ENCODE results near the gene ACBD6. TPM values are rescaled to one million over a fixed set of nuclear protein-coding genes. Genes with fewer than 3 reads are reported as not detected.

Gene ACBD6
- total and polyA plus RNA-seq, 2 experiments from 2014 or later, result 72.2 to 73.9 TPM

GRCh38 chr1:180282401-180283044 is 219.9 kb downstream of the ACBD6 start:
- DNase-seq (ENCODE audit: low read depth in 1 of 2, low spot score in 1 of 2), result no peak
- no peaks in the 10 kb centered on the region for H3K27me3 ChIP-seq
- no peak overlapping the region for H3K4me3 ChIP-seq
- no peaks in the 10 kb centered on the region for H3K36me3 ChIP-seq
- H3K27ac ChIP-seq, result no peak overlapping the region
- H3K9me3 ChIP-seq (ENCODE audit: low read depth), result no peaks in the 10 kb centered on the region
- no peak for TF ChIP-seq CTCF (IDR thresholded peaks at IDR 0.05; ENCODE audit: low read depth, low read length)
- H3K4me1 ChIP-seq (ENCODE audit: low read depth), result peaks cover 11% of the 10 kb centered on the region

- TF ChIP-seq CTCF (IDR thresholded peaks at IDR 0.05; ENCODE audit: low read depth, low read length), result no peak
- no peaks in the 10 kb centered on the region for H3K9me3 ChIP-seq (ENCODE audit: low read depth)
- no peak overlapping the region for H3K27ac ChIP-seq
- H3K4me3 ChIP-seq, result no peak overlapping the region
- DNase-seq (ENCODE audit: low read depth in 1 of 2, low spot score in 1 of 2), result no peak
- peaks cover 11% of the 10 kb centered on the region for H3K4me1 ChIP-seq (ENCODE audit: low read depth)
- H3K36me3 ChIP-seq, result no peaks in the 10 kb centered on the region
- no peaks in the 10 kb centered on the region for H3K27me3 ChIP-seq
Measured at GRCh38 chr1:180281490-180281889, 220.9 kb downstream of the ACBD6 start.

- Histone ChIP-seq H3K36me3 (no peaks in the 10 kb centered on the region), H3K4me1 (ENCODE audit: low read depth) (peaks cover 11% of the 10 kb centered on the region), H3K4me3 (no peak overlapping the region), H3K9me3 (ENCODE audit: low read depth) (no peaks in the 10 kb centered on the region), H3K27ac (no peak overlapping the region), H3K27me3 (no peaks in the 10 kb centered on the region)
- DNase-seq (ENCODE audit: low read depth in 1 of 2, low spot score in 1 of 2), result no peak
- no peak for TF ChIP-seq CTCF (IDR thresholded peaks at IDR 0.05; ENCODE audit: low read depth, low read length)
Measured at GRCh38 chr1:180280617-180281016, 221.8 kb downstream of the ACBD6 start.

GRCh38 chr1:180279651-180280050 is 222.7 kb downstream of the ACBD6 start:
- H3K4me1 ChIP-seq (ENCODE audit: low read depth), result peaks cover 11% of the 10 kb centered on the region
- TF ChIP-seq CTCF (IDR thresholded peaks at IDR 0.05; ENCODE audit: low read depth, low read length), result no peak
- H3K4me3 ChIP-seq, result no peak overlapping the region
- no peak overlapping the region for H3K27ac ChIP-seq
- H3K27me3 ChIP-seq, result no peaks in the 10 kb centered on the region
- DNase-seq (ENCODE audit: low read depth in 1 of 2, low spot score in 1 of 2), result no peak
- no peaks in the 10 kb centered on the region for H3K9me3 ChIP-seq (ENCODE audit: low read depth)
- H3K36me3 ChIP-seq, result no peaks in the 10 kb centered on the region

- H3K36me3 ChIP-seq, result no peaks in the 10 kb centered on the region
- H3K4me1 ChIP-seq (ENCODE audit: low read depth), result peaks cover 11% of the 10 kb centered on the region
- TF ChIP-seq CTCF (IDR thresholded peaks at IDR 0.05; ENCODE audit: low read depth, low read length), result no peak
- no peak for DNase-seq (ENCODE audit: low read depth in 1 of 2, low spot score in 1 of 2)
- H3K27me3 ChIP-seq, result no peaks in the 10 kb centered on the region
- no peaks in the 10 kb centered on the region for H3K9me3 ChIP-seq (ENCODE audit: low read depth)
- no peak overlapping the region for H3K4me3 ChIP-seq
- H3K27ac ChIP-seq, result no peak overlapping the region
Measured at GRCh38 chr1:180278596-180279395, 223.6 kb downstream of the ACBD6 start.

All from cardiac muscle cell (in vitro differentiated cells and primary cell).